NCI-H146 (cell line): ENCODE results near the gene ZNF512B.
"Not testable (repeated sequence)": the region's sequence is repeated elsewhere in the genome, so short reads cannot be mapped to it uniquely, and the experiment has no call there.

Experiments used
- DNase-seq: peaks from one replicate; lab custom pipeline; 2025; lab: John Stamatoyannopoulos, UW

ZNF512B gene

GRCh38 chr20:63963784-63964301 lies 5.9 kb downstream of the ZNF512B start:
- DNase-seq = no peak

- DNase-seq = no peak
These were observed 6.4 kb downstream of the ZNF512B start for GRCh38 chr20:63963348-63963741.

GRCh38 chr20:63962426-63963347 lies 7.0 kb downstream of the ZNF512B start:
- no peak for DNase-seq

DNA sequence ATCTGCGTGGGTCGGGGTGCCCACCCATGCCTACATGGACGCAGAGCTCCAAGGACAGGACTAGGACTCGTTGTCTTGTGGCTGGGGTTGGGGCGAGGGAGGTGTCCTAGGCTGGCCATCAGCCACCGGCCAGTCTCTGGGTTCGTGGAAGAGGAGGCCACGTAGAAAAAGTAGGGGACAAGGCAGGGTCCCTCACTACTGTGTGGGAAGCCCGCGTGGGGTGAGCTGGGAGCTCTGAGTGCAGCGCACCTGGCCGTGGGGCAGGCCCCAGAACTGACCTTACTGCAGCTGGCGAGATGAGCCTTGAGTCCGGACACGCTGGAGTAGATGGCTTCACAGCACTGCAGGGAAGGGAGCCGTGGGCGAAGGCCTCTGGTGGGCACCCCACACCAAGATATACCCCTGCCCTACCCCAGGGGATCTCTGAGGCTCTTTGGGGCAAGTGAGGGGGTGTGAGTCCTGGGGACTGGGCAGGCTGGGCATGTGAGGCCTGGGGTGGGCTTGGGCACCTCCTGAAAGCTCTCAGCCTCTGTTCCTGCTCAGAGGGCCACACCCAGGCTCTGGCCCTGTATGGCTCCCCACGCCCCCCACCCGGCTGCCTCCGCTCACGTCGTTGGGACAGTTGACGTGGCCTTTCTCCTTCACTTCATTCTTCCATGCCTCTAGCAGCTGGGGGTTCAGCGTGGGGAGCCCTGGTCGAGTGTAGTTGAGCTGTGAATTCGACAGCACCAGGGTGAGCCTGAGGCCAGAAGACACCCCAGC lies 7.9 kb downstream of the ZNF512B start:
- no peak for DNase-seq

DNA sequence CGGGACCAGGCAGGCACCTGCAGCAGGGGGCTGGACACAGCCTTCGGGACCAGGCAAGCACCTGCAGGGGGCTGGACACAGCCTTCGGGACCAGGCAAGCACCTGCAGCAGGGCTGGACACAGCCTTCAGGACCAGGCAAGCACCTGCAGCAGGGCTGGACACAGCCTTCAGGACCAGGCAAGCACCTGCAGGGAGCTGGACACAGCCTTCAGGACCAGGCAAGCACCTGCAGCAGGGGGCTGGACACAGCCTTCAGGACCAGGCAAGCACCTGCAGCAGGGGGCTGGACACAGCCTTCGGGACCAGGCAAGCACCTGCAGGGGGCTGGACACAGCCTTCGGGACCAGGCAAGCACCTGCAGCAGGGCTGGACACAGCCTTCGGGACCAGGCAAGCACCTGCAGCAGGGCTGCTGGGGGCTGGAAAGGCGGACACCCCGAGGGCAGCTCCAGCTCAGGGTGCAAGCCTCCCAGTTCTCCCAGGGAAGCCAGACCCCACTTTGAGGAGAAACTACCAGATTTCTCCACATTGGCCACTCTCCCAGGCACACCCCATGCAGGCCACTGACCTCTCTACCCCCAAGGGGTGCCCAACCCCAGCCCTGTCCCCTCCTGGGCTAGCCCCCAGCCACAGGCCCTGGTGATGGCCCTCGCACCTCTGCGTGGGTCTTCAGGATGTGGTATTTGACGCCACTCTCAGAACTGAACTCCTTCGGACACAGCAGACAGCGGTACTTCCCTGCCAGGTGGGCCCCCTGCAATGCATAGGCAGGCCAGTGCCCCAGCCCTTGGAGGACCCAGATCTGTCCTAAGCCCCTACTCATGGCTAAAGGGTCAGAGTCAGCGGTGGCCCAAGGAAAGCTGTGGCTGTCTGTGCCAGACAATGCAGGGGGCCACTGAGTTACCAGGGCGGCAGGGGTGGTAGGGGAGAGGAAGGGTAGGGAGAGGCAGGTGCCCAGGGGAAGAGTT lies 8.8 kb downstream of the ZNF512B start:
- not testable (repeated sequence) for DNase-seq

GRCh38 chr20:63959699-63960075 lies 10.0 kb downstream of the ZNF512B start:
- no peak for DNase-seq

GRCh38 chr20:63958964-63959698 lies 10.6 kb downstream of the ZNF512B start:
- DNase-seq = no peak

DNA sequence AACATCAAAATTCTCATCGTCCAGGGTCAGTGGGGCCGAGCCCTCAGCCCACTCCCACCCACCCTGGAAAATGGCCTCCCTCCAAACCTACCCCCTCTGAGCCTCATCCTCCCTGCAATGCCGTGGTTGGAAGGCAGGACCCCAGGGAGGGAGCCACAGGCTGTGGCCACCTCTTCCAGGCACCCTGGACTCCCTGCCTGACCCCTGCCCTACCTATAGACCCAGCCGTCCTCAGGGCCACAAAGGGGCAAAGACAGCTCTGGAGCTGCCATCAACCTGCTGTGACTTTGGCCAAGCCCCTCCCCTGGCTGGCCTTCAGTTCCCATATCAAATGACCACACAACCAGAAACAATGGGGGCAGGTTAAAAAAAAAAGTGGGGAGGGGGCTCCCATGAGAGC lies 11.3 kb downstream of the ZNF512B start:
- DNase-seq = no peak

- DNase-seq = peak; percentile 73
These were observed 11.9 kb downstream of the ZNF512B start for GRCh38 chr20:63957690-63958441.

DNA sequence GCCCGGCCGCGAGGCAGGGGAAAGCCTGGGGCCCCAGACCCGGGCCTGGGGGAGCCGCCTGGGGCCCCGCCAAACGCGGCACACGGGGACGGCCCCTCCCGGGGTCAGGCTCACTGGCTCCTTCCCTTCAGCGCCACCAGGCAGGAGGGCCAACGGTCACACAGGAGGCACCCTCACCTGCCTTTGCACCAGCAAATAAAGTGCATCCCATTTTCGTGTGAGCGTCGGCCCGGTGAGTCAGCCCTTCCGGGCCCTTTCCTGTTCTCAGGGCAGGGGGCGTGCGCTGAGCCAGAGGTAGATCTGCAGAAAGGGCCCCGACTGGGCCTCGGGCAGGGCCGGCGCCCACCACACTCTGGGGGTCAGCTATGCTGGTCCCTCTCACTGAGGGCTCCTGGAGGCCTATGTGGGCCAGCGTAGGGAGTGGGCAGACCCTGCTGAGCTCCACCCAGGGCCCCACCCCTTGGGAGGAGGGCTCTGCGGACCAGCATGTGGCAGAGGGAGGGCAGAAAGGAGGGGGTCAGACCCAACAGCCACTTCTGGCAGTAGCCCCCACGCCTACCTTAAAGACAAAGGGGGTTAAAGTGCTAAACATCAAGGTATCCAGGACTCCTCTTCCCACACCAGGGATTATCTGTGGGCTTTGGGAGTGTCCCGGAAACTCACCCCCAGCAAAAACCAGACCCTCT lies 12.6 kb downstream of the ZNF512B start:
- DNase-seq = peak; percentile 85

DNA sequence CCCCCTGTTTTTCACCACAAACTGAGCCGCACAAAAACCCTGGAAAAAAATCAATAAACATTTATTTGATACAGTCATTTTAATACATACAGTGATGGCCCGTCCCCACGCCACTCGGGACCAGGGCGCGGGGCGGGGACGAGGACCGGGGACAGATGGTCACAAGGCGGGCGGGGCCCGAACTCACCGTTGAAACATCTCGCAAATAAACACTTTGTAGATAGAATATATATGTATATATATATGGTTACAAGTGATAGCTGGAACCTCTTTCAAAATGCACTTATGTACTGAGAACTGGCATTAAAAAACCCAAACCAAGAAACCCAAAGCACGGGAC lies 13.1 kb downstream of the ZNF512B start:
- DNase-seq = no peak

- peak; percentile 96 for DNase-seq
These were observed 13.7 kb downstream of the ZNF512B start, which contains the start of gene UCKL1 for GRCh38 chr20:63955827-63956663. Gene UCKL1 (minus strand): TSS chr20:63956416. CDS start chr20:63956372, 44 bp downstream.

DNA sequence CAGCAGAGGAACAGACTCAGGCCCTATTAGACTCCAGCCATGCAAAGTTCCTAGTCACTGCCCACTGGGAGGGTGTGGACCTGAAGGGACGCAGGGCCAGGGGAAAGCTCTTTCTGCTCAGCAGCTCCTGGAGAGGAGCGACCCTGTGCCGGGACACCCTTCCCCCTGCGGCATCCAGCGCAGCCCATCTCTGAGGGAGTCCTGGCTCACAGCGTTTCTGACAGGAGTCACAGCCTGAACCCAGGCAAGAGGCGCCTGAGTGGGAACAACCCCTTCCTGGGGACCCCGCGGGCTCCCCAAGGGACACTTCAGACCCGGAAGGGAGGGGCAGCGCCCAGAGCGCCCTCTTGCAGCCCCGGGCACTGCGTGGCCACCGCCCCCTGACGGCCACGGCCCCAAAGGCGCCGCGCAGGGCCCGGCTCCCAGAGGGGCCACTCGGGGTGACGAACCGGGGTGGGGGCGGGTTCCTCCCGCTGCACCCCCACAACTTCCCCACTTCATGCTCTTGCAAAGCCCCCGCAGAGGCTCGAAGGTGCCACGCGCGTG lies 14.4 kb downstream of the ZNF512B start:
- DNase-seq = peak; percentile 53

- DNase-seq = no peak
These were observed 15.8 kb downstream of the ZNF512B start for GRCh38 chr20:63953764-63954429.

DNA sequence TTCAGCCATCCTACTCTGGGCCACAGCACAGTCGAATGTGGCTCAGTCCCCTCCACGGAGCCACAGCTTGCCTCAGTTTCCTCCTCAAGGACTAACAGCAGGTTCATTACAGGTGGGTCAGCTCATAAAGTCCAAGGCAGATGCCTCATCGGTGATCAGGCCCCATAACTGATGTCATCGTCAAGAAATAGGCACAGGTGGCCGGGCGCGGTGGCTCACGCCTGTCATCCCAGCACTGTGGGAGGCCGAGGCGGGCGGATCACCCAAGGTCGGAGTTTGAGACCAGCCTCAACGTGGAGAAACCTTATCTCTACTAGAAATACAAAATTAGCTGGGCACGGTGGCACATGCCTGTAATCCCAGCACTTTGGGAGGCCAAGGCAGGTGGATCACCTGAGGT lies 17.0 kb downstream of the ZNF512B start:
- no peak for DNase-seq

DNA sequence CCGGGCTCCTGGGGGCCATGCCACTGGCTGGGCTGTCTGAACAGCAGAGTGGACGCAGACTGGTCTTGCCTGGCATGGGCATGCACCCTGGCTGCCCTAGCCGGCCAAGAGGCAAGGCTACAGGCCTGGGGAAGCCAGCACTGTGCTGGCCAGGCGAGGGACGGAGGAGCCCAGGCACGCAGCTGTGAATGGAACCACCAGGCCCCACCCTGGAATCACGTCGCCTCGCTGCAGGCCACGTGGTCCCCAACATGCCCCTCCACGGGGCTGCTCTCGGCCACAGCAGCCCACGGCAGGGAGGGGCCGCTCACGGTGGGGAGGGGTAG lies 17.6 kb downstream of the ZNF512B start:
- no peak for DNase-seq

- DNase-seq = no peak
These were observed 18.1 kb downstream of the ZNF512B start for GRCh38 chr20:63951398-63952209.
